ENCODE results near the gene CENATAC.

DNA sequence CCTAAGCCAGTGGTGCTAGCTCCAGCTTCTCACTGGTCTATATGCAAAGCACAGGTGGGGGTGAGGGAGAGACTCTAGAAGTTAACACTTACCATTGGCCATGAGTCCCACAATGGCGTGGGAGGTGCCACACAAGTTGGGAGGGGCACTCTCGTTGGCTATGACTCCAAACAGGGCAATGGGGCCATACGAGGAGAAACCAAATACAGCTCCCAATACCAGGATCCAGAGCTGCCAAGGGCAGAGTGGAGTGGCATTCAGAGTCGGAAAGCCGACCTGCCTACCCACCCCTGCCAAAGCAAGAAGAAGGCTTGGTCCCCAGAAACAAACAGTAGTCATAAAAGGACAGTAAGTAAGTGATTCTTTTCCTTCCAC is 27.1 kb downstream of the CENATAC start:
- TF ChIP-seq EZH2 (optimal IDR thresholded peaks at IDR 0.05; ENCODE audit: low read depth, low read length) (no peak), EZH2phosphoT487 (IDR thresholded peaks at IDR 0.05; ENCODE audit: low read length) (no peak), CTCF (IDR thresholded peaks at IDR 0.05; ENCODE audit: low read length) (no peak)
